Gastroesophageal sphincter (tissue), 3 donors: ENCODE data around the gene ARHGAP28.

Source experiments
- CTCF ChIP-seq, 4 experiments: fragments of 200-600 bp in 2 of 4; fragments of 450-650 bp in 2 of 4; sonication (generic) in 1 of 4; IDR thresholded peaks; one replicate each; pipeline ENCODE4 v1.5.1; 2017 to 2019; ENCODE audit warnings: antibody characterized with exemption in 4 of 4, mild to moderate bottlenecking in 2 of 4, moderate library complexity in 2 of 4
- POLR2A ChIP-seq, 2 donors: fragments of 450-650 bp; IDR thresholded peaks; one replicate each; pipeline ENCODE4 v1.6.1; 2017; ENCODE audit warnings: antibody characterized with exemption in 2 of 2, mild to moderate bottlenecking in 2 of 2, moderate library complexity in 1 of 2
- POLR2AphosphoS5 ChIP-seq: sonication (generic); formaldehyde crosslinking; IDR thresholded peaks from one replicate; pipeline ENCODE4 v1.6.1; 2017; ENCODE audit warnings: antibody characterized with exemption

DNA sequence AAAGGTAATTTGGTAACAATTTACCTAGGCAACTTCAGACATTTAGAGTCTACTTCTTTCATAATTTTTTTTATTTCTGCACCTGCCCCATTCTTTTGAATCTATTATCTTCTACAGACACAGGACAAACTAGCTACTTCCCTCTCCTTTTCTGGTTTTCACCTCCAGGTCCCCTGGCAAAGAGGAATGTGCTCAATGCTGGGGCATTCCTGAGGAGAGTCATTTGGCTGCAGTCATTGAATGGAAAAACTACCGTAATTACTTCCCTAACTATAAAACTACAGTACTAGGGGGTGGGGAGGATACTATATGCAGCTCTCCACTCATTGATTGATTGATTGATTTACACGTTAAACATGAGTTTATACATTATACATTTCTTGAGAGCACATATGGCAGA is 11.2 kb upstream of the ARHGAP28 start:
- TF ChIP-seq CTCF (IDR thresholded peaks at IDR 0.05) = no peak
- TF ChIP-seq POLR2AphosphoS5 = no peak
- TF ChIP-seq POLR2A (IDR thresholded peaks at IDR 0.05) = no peak
